Measurements from ENCODE around the gene EEF2K. TPM values are rescaled to one million over a fixed set of nuclear protein-coding genes. Genes with fewer than 3 reads are reported as not detected.

Gene EEF2K
- total RNA-seq, 2 experiments from 2014 or later, result 25.7 to 26.1 TPM

DNA sequence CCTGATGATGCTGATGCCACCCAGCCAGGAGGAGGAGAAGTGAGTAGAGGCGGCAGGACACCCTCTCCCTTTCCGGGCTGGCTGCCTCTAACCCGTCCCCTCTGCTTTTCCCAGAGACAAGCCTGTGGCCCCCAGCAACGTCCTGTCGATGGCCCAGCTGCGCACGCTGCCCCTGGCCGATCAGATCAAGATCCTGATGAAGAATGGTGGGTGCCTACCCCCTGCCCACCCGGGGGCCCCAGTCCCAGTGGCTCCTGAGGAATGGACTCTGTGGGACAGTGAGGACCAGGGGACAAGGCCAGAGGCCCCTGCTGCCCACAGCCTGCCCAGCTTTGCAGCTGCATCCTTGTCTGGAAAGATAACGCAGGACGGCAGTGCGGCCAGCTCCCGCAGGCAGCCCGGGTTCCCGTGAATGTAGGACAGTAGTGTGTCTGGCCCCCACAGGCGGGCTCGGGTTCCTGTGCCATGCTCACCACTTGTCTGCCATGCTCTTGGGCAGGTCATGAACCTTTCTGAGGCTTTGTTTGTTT, 111.0 kb downstream of the EEF2K start:
- DNase-seq, result no peak

DNA sequence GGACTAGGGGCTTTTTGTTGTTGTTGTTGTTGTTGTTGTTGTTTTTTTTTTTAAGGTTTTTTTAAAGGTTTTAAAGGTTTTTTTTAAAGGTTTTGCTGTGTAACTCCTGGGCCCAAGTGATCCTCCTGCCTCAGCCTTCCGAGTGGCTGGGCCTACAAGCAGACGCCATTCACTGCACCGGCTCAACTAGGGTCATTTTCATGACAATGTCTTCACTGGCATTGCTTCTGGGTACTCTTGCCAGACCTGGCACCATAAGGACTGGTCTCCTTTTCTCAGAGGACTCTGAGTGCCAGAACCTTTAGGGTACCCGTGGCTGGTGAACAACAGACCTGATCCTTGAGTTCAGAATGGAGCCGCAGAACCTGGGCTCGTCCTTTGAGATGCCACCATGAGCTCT, 111.5 kb downstream of the EEF2K start:
- peaks cover 3% of the 10 kb centered on the region for H3K4me1 Mint-ChIP-seq
- no peak overlapping the region for H3K27ac Mint-ChIP-seq
- DNase-seq, result no peak
- POLR2A ChIA-PET, result no interaction called here
- no peaks in the 10 kb centered on the region for H3K27me3 Mint-ChIP-seq
- H3K9me3 Mint-ChIP-seq, result no peaks in the 10 kb centered on the region
- no peak overlapping the region for H3K4me3 Mint-ChIP-seq
- no peak for ATAC-seq (ENCODE audit: low read depth)
- H3K36me3 Mint-ChIP-seq, result peaks cover 8% of the 10 kb centered on the region

More for the DNA sequence above, 111.0 kb downstream of the EEF2K start:
- Mint-ChIP-seq H3K36me3 (peaks cover 8% of the 10 kb centered on the region), H3K4me3 (no peak overlapping the region), H3K27ac (no peak overlapping the region), H3K9me3 (no peaks in the 10 kb centered on the region), H3K4me1 (peaks cover 3% of the 10 kb centered on the region), H3K27me3 (no peaks in the 10 kb centered on the region)
- POLR2A ChIA-PET, result no interaction called here
- ATAC-seq (ENCODE audit: low read depth), result no peak

- H3K27ac Mint-ChIP-seq, result no peak overlapping the region
- DNase-seq (peak; percentile 70), ATAC-seq (ENCODE audit: low read depth) (peak; percentile 46)
- H3K27me3 Mint-ChIP-seq, result no peaks in the 10 kb centered on the region
- H3K4me3 Mint-ChIP-seq, result no peak overlapping the region
- POLR2A ChIA-PET, result no interaction called here
- H3K36me3 Mint-ChIP-seq, result peaks cover 6% of the 10 kb centered on the region
- no peaks in the 10 kb centered on the region for H3K9me3 Mint-ChIP-seq
- H3K4me1 Mint-ChIP-seq, result peaks cover 2% of the 10 kb centered on the region
Observed at GRCh38 chr16:22318690-22319358, 112.7 kb downstream of the EEF2K start.

GRCh38 chr16:22320572-22321339, 114.7 kb downstream of the EEF2K start:
- Mint-ChIP-seq H3K4me1 (peaks cover 2% of the 10 kb centered on the region), H3K27ac (no peak overlapping the region), H3K36me3 (peaks cover 8% of the 10 kb centered on the region), H3K4me3 (no peak overlapping the region), H3K9me3 (no peaks in the 10 kb centered on the region), H3K27me3 (no peaks in the 10 kb centered on the region)
- POLR2A ChIA-PET, result interaction anchor here (0.6 kb wide), 1 partner anchor 50 kb away, joined by 3 read pairs; no protein-coding TSS in a partner anchor
- ATAC-seq (ENCODE audit: low read depth), result no peak
- no peak for DNase-seq

DNA sequence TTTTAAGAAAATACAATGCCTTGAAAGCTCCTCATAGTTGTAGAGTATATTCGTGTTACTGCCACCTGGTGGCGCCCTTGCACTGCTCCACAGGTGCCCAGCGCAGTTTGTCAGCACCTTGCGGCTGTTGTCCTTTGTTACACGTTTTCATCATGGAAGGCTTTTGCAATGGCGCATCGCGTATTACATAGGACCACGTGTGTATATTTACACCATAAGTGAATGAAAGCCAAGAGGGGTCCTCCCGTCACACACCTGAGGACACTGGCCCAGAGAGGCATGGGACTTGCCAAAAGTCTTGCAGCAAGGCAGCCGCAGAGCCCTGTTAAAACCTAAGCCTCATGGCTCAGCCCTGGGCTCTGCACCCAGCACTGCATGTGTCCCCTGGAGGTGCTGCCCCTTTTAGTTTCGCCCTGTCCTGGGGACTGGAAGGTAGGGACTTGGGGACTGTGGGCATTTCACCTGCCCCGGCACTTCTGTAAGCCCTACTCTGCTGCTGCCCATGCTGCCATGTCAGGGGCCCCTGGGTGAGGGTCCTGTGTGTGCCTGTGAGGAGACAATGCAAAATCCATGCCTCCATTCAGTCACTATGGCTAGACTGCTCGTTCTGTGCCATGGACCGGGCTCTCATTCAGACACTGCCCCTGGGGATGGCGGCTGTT, 115.4 kb downstream of the EEF2K start:
- Mint-ChIP-seq H3K9me3 (no peaks in the 10 kb centered on the region), H3K36me3 (peaks cover 8% of the 10 kb centered on the region), H3K27ac (no peak overlapping the region), H3K27me3 (no peaks in the 10 kb centered on the region), H3K4me1 (peaks cover 2% of the 10 kb centered on the region), H3K4me3 (no peak overlapping the region)
- POLR2A ChIA-PET, result interaction anchor here (0.6 kb wide), 1 partner anchor 49 kb away, joined by 3 read pairs; no protein-coding TSS in a partner anchor
- ATAC-seq (ENCODE audit: low read depth), result peak; percentile 53
- DNase-seq, result peak; percentile 76

DNA sequence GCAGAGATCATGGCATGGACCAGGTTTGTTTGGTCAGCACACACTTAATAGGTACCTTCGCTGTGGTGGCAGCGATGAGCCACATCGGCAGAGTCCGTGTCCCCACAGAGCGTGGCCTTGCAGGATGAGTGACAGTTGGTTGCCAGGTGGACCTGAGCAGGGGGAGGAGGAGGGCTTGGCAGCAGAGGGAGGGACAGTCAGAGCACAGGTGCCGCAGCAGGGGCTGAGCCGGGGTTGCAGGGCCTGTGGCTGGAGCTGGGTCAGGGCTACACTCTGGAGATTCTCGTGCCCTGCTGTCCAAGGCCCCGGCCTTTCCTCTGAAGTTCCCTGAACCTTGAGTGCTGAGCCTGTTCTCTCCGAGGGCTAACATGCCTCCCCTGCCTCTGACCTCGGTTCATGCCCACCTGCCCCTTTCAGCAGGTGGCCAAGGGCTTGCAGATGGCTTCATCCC, 116.0 kb downstream of the EEF2K start:
- POLR2A ChIA-PET, result no interaction called here
- DNase-seq (no peak), ATAC-seq (ENCODE audit: low read depth) (no peak)
- H3K36me3 Mint-ChIP-seq, result peaks cover 10% of the 10 kb centered on the region
- H3K4me3 Mint-ChIP-seq, result no peak overlapping the region
- no peak overlapping the region for H3K27ac Mint-ChIP-seq
- no peaks in the 10 kb centered on the region for H3K27me3 Mint-ChIP-seq
- H3K4me1 Mint-ChIP-seq, result peaks cover 2% of the 10 kb centered on the region
- H3K9me3 Mint-ChIP-seq, result no peaks in the 10 kb centered on the region

- Mint-ChIP-seq H3K27ac (peak overlapping the region; percentile 67), H3K9me3 (no peaks in the 10 kb centered on the region), H3K36me3 (peaks cover 7% of the 10 kb centered on the region)
Observed at GRCh38 chr16:22322741-22323140, 116.7 kb downstream of the EEF2K start.

GRCh38 chr16:22323173-22323958, 117.3 kb downstream of the EEF2K start:
- no peak overlapping the region for H3K4me3 Mint-ChIP-seq
- no peaks in the 10 kb centered on the region for H3K27me3 Mint-ChIP-seq
- H3K36me3 Mint-ChIP-seq, result peaks cover 9% of the 10 kb centered on the region
- POLR2A ChIA-PET, result no interaction called here
- DNase-seq (no peak), ATAC-seq (ENCODE audit: low read depth) (no peak)
- no peak overlapping the region for H3K27ac Mint-ChIP-seq
- H3K9me3 Mint-ChIP-seq, result no peaks in the 10 kb centered on the region
- peaks cover 2% of the 10 kb centered on the region for H3K4me1 Mint-ChIP-seq

More at GRCh38 chr16:22322741-22323140, 116.7 kb downstream of the EEF2K start:
- Mint-ChIP-seq H3K4me1 (peaks cover 2% of the 10 kb centered on the region), H3K27me3 (no peaks in the 10 kb centered on the region), H3K4me3 (no peak overlapping the region)
- ATAC-seq (ENCODE audit: low read depth) (no peak), DNase-seq (no peak)
- POLR2A ChIA-PET, result no interaction called here

DNA sequence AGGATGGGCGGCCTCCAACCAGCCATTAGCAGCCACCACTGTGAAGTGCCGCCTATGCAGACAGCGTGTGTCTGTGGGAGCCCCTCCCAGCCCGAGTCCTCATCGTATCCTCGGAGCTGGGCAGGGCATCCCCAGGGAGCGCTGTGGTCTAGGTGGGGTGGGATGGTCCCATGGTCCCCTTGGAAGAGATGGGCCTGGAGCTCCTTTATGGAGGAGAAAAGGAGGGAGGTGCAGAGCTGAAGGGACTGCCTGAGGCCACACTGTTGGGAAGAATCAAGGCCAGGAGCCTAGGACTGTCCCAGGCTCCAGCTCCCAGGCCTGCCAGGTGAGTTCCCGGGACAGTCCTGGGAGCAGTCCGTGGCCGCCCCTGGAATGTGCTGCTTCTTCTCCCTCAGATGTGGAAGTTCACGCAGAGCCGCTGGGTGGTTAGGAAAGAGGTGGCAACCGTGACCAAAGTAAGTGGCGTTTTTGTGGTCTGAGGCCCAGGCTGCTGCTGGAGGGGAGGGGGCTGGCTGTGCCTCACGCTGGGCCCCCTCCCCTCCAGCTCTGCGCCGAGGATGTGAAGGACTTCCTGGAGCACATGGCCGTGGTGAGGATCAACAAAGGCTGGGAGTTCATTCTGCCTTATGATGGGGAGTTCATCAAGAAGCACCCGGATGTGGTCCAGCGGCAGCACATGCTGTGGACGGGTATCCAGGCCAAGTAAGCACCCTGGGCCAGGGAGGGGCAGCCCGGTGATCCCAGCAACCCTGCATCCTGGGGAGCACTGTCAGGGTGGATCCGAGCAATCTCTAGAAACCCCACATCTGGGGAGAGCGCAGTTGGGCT, 118.1 kb downstream of the EEF2K start:
- ATAC-seq (ENCODE audit: low read depth) (no peak), DNase-seq (no peak)
- Mint-ChIP-seq H3K36me3 (peaks cover 9% of the 10 kb centered on the region), H3K27ac (peak overlapping the region; percentile 60), H3K27me3 (no peaks in the 10 kb centered on the region), H3K4me3 (no peak overlapping the region), H3K4me1 (peaks cover 2% of the 10 kb centered on the region), H3K9me3 (no peaks in the 10 kb centered on the region)
- POLR2A ChIA-PET, result no interaction called here

- no peak for ATAC-seq (ENCODE audit: low read depth)
- Mint-ChIP-seq H3K4me1 (peaks cover 2% of the 10 kb centered on the region), H3K27ac (peak overlapping the region; percentile 60), H3K27me3 (no peaks in the 10 kb centered on the region), H3K9me3 (no peaks in the 10 kb centered on the region), H3K36me3 (peaks cover 10% of the 10 kb centered on the region), H3K4me3 (no peak overlapping the region)
- DNase-seq, result no peak
- POLR2A ChIA-PET, result no interaction called here
Observed at GRCh38 chr16:22324787-22325597, 118.9 kb downstream of the EEF2K start.

DNA sequence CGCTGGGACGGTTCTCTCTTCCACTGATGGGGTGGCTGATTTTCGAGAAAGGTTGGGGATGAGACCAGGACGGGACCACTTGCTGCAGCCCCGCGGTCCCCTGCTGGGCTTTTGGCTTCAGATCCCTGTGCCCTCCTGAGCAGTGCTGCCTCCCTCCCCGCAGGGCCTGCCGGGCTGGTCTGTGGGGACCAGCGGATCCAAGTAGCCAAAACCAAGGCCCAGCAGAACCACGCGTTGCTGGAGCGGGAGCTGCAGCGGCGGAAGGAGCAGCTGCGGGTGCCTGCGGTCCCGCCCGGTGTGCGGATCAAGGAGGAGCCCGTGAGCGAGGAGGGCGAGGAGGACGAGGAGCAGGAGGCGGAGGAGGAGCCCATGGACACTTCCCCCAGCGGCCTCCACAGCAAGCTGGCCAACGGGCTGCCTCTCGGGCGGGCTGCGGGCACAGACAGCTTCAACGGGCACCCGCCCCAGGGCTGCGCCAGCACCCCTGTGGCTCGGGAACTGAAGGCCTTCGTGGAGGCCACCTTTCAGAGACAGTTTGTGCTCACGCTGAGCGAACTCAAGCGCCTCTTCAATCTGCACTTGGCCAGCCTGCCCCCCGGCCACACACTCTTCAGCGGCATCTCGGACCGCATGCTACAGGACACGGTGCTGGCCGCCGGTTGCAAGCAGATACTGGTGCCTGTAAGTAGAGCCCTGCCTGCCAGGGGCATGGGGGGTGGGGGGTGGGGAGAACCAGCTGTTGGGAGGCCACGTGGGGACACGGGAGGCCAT, 119.7 kb downstream of the EEF2K start:
- Mint-ChIP-seq H3K36me3 (peaks cover 10% of the 10 kb centered on the region), H3K4me3 (no peak overlapping the region), H3K4me1 (peaks cover 2% of the 10 kb centered on the region), H3K27me3 (no peaks in the 10 kb centered on the region), H3K27ac (no peak overlapping the region), H3K9me3 (no peaks in the 10 kb centered on the region)
- ATAC-seq (ENCODE audit: low read depth), result no peak
- POLR2A ChIA-PET, result no interaction called here
- no peak for DNase-seq
